K562 (cell line): ENCODE results near the gene POLR3A. TPM values are rescaled to one million over a fixed set of nuclear protein-coding genes. Genes with fewer than 3 reads are reported as not detected.

Source experiments
- CC2D1A ChIP-seq: fragments of 450-650 bp; IDR thresholded peaks from 2 replicates; pipeline ENCODE4 v1.6.1; 2017; ENCODE audit warnings: mild to moderate bottlenecking
- DACH1 ChIP-seq: fragments of 450-650 bp; IDR thresholded peaks from 2 replicates; pipeline ENCODE4 v1.6.1; 2018; ENCODE audit not compliant: partially characterized antibody
- GABPB1 ChIP-seq: sonication (generic); formaldehyde crosslinking; IDR thresholded peaks from 2 replicates; pipeline ENCODE4 v1.8.0; 2022; ENCODE audit warnings: mild to moderate bottlenecking, missing genetic modification reagents
- RBBP5 ChIP-seq: fragments of 200-600 bp; sonication (generic); IDR thresholded peaks from 2 replicates; pipeline ENCODE4 v1.6.1; 2012; ENCODE audit warnings: borderline replicate concordance, mild to moderate bottlenecking, low read length, control low read depth, inconsistent platforms; ENCODE audit not compliant: insufficient read depth, poor library complexity, severe bottlenecking
- SMARCC2 ChIP-seq: fragments of 450-650 bp; IDR thresholded peaks from 2 replicates; pipeline ENCODE4 v1.6.1; 2017; ENCODE audit warnings: antibody characterized with exemption, moderate library complexity, mild to moderate bottlenecking, low read depth
- THRB ChIP-seq: fragments of 450-650 bp; formaldehyde crosslinking; conservative IDR thresholded peaks from 2 replicates; pipeline ENCODE4 v1.4.0; 2022; ENCODE audit warnings: mild to moderate bottlenecking, missing genetic modification characterization
- TRIM25 ChIP-seq: fragments of 450-650 bp; IDR thresholded peaks from 2 replicates; pipeline ENCODE4 v1.7.0; 2016; ENCODE audit warnings: borderline replicate concordance
- WHSC1 ChIP-seq: IDR thresholded peaks from one replicate; pipeline ENCODE4 v1.6.1; 2012; ENCODE audit warnings: low read length, control low read depth, inconsistent platforms
- ZNF511 ChIP-seq: sonication (generic); formaldehyde crosslinking; IDR thresholded peaks from 2 replicates; pipeline ENCODE4 v1.8.0; 2022; ENCODE audit warnings: mild to moderate bottlenecking, missing genetic modification reagents
- polyA plus RNA-seq, 8 experiments: library from polyadenylated mRNA; depleted of rRNA in 4 of 8; stranded (reverse) in 5 of 8; unstranded in 3 of 8; fragments of >200 nt; fragmentation: Nextera tagmentation in 2 of 8; fragmentation: Illumina TruSeq in 1 of 8; extraction: Ambion mirVana in 2 of 8; extraction: Trizol in 1 of 8; gene quantifications; 2 replicates each; pipeline versions ENCODE4 v1.2.1 to v1.2.3, GENCODE V29; 2011 to 2014; ENCODE audit warnings: inconsistent platforms in 1 of 8, missing spikeins in 1 of 8
- total RNA-seq, 7 experiments: library from RNA; depleted of rRNA in 6 of 7; stranded (reverse); fragments of >200 nt in 6 of 7; fragmentation: Illumina TruSeq in 2 of 7; extraction: Trizol in 2 of 7; gene quantifications; 2 replicates each; pipeline versions ENCODE4 v1.2.1 to v1.2.3, GENCODE V29; 2011 to 2021; ENCODE audit warnings: low replicate concordance in 1 of 7
- TF ChIP-seq, protein P1 (sequence below): fragments of 200-800 bp; sonication (Bioruptor generic); IDR thresholded peaks from 2 replicates; pipeline ENCODE4 v1.6.1; 2017; ENCODE audit warnings: missing genetic modification characterization, missing compliant biosample characterization
- TF ChIP-seq, protein P2 (sequence below): fragments of 250-450 bp; sonication (Bioruptor Pico); IDR thresholded peaks from 2 replicates; pipeline ENCODE4 v1.8.0; 2022; ENCODE audit warnings: inconsistent platforms, mild to moderate bottlenecking, moderate library complexity, borderline replicate concordance
- TF ChIP-seq, protein P3 (sequence below): fragments of 250-450 bp; sonication (Bioruptor Pico); IDR thresholded peaks from 2 replicates; pipeline ENCODE4 v1.5.0; 2021; ENCODE audit warnings: mild to moderate bottlenecking, borderline replicate concordance
- TF ChIP-seq, protein P4 (sequence below): IDR thresholded peaks from 2 replicates; pipeline ENCODE4 v1.6.1; 2011; ENCODE audit not compliant: insufficient read length; ENCODE audit errors: extremely low read depth
- TF ChIP-seq, protein P5 (sequence below): fragments of 450-650 bp; IDR thresholded peaks from 2 replicates; pipeline ENCODE4 v1.6.1; 2016

The POLR3A gene
- total and polyA plus RNA-seq, 9 of the 15 experiments (the other 6 are each of a cell fraction or from before 2014, with no cell fraction given) = 14.9 to 37.0 (median 26.7) TPM

- TF ChIP-seq, protein P1, sequence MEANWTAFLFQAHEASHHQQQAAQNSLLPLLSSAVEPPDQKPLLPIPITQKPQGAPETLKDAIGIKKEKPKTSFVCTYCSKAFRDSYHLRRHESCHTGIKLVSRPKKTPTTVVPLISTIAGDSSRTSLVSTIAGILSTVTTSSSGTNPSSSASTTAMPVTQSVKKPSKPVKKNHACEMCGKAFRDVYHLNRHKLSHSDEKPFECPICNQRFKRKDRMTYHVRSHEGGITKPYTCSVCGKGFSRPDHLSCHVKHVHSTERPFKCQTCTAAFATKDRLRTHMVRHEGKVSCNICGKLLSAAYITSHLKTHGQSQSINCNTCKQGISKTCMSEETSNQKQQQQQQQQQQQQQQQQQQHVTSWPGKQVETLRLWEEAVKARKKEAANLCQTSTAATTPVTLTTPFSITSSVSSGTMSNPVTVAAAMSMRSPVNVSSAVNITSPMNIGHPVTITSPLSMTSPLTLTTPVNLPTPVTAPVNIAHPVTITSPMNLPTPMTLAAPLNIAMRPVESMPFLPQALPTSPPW = no peak
- TF ChIP-seq ZNF511 (CRISPR knock-in tag) (0 out of 2 replicates have a peak, but pooled peaks have one; percentile 58), TRIM25 (no peak), GABPB1 (peak; percentile 64), RBBP5 (peak; percentile 23), THRB (CRISPR knock-in tag) (no peak), SMARCC2 (no peak), DACH1 (no peak), WHSC1 (no peak), CC2D1A (no peak)
- TF ChIP-seq, protein P2, sequence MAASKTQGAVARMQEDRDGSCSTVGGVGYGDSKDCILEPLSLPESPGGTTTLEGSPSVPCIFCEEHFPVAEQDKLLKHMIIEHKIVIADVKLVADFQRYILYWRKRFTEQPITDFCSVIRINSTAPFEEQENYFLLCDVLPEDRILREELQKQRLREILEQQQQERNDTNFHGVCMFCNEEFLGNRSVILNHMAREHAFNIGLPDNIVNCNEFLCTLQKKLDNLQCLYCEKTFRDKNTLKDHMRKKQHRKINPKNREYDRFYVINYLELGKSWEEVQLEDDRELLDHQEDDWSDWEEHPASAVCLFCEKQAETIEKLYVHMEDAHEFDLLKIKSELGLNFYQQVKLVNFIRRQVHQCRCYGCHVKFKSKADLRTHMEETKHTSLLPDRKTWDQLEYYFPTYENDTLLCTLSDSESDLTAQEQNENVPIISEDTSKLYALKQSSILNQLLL (CRISPR knock-in tag) = no peak
- TF ChIP-seq, protein P3, sequence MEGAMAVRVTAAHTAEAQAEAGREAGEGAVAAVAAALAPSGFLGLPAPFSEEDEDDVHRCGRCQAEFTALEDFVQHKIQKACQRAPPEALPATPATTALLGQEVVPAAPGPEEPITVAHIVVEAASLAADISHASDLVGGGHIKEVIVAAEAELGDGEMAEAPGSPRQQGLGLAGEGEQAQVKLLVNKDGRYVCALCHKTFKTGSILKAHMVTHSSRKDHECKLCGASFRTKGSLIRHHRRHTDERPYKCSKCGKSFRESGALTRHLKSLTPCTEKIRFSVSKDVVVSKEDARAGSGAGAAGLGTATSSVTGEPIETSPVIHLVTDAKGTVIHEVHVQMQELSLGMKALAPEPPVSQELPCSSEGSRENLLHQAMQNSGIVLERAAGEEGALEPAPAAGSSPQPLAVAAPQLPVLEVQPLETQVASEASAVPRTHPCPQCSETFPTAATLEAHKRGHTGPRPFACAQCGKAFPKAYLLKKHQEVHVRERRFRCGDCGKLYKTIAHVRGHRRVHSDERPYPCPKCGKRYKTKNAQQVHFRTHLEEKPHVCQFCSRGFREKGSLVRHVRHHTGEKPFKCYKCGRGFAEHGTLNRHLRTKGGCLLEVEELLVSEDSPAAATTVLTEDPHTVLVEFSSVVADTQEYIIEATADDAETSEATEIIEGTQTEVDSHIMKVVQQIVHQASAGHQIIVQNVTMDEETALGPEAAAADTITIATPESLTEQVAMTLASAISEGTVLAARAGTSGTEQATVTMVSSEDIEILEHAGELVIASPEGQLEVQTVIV (CRISPR knock-in tag) = no peak
- TF ChIP-seq, protein P4, sequence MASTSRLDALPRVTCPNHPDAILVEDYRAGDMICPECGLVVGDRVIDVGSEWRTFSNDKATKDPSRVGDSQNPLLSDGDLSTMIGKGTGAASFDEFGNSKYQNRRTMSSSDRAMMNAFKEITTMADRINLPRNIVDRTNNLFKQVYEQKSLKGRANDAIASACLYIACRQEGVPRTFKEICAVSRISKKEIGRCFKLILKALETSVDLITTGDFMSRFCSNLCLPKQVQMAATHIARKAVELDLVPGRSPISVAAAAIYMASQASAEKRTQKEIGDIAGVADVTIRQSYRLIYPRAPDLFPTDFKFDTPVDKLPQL = no peak
- TF ChIP-seq, protein P5, sequence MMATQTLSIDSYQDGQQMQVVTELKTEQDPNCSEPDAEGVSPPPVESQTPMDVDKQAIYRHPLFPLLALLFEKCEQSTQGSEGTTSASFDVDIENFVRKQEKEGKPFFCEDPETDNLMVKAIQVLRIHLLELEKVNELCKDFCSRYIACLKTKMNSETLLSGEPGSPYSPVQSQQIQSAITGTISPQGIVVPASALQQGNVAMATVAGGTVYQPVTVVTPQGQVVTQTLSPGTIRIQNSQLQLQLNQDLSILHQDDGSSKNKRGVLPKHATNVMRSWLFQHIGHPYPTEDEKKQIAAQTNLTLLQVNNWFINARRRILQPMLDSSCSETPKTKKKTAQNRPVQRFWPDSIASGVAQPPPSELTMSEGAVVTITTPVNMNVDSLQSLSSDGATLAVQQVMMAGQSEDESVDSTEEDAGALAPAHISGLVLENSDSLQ = peak; percentile 28; the same call in 1 of the 2 replicates
These were observed 103.3 kb downstream of the POLR3A start (continued) for GRCh38 chr10:77925795-77926565.
